Progenitor cell of endocrine pancreas (in vitro differentiated cells): ENCODE results near the gene MAN2A2. TPM values are rescaled to one million over a fixed set of nuclear protein-coding genes. Genes with fewer than 3 reads are reported as not detected.

Source experiments
- DNase-seq: peaks from one replicate; pipeline ENCODE4 v3.0.0; 2021; ENCODE audit warnings: low spot score; ENCODE audit not compliant: unreplicated experiment
- H3K27ac Mint-ChIP-seq: 2 replicates; pipeline ENCODE4 v1.8.0; 2021; ENCODE audit warnings: mild to moderate bottlenecking, moderate library complexity, mixed read lengths
- H3K27me3 Mint-ChIP-seq: 2 replicates; pipeline ENCODE4 v1.8.0; 2021; ENCODE audit warnings: mixed read lengths
- H3K36me3 Mint-ChIP-seq: 2 replicates; pipeline ENCODE4 v1.8.0; 2022; ENCODE audit warnings: mixed read lengths; ENCODE audit not compliant: insufficient read depth
- H3K4me1 Mint-ChIP-seq: 2 replicates; pipeline ENCODE4 v1.8.0; 2021; ENCODE audit warnings: low read depth, mixed read lengths
- H3K4me3 Mint-ChIP-seq: 2 replicates; pipeline ENCODE4 v1.8.0; 2021; ENCODE audit warnings: low read depth, mild to moderate bottlenecking, moderate library complexity, mixed read lengths
- H3K9me3 Mint-ChIP-seq: 2 replicates; pipeline ENCODE4 v1.8.0; 2021; ENCODE audit warnings: low read depth, mixed read lengths
- CTCF ChIP-seq: fragments of 200-600 bp; sonication (generic); IDR thresholded peaks from one replicate; pipeline ENCODE4 v1.5.0; 2021; ENCODE audit warnings: antibody characterized with exemption, mild to moderate bottlenecking; ENCODE audit not compliant: unreplicated experiment
- total RNA-seq: library from RNA; stranded (reverse); gene quantifications from 2 replicates; pipeline ENCODE4 v1.2.1, GENCODE V29; 2021

MAN2A2 gene
- total RNA-seq, 1 donor from 2014 or later: 117 TPM

GRCh38 chr15:90957031-90957790 lies 54.1 kb downstream of the MAN2A2 start:
- H3K27me3 Mint-ChIP-seq: no peaks in the 10 kb centered on the region
- DNase-seq: peak; percentile 30

GRCh38 chr15:90957791-90958190 lies 54.7 kb downstream of the MAN2A2 start:
- no peaks in the 10 kb centered on the region for H3K27me3 Mint-ChIP-seq
- no peak for TF ChIP-seq CTCF
- peaks cover 9% of the 10 kb centered on the region for H3K4me1 Mint-ChIP-seq
- peak overlapping the region; percentile 64 for H3K27ac Mint-ChIP-seq
- DNase-seq: no peak
- H3K36me3 Mint-ChIP-seq: peaks cover 11% of the 10 kb centered on the region
- H3K9me3 Mint-ChIP-seq: no peaks in the 10 kb centered on the region
- peak overlapping the region; percentile 79 for H3K4me3 Mint-ChIP-seq

More at GRCh38 chr15:90957031-90957790, 54.1 kb downstream of the MAN2A2 start:
- Mint-ChIP-seq H3K36me3 (peaks cover 8% of the 10 kb centered on the region), H3K27ac (peak overlapping the region; percentile 69), H3K4me1 (peaks cover 9% of the 10 kb centered on the region), H3K4me3 (peak overlapping the region; percentile 86), H3K9me3 (no peaks in the 10 kb centered on the region)
- no peak for TF ChIP-seq CTCF

GRCh38 chr15:90959028-90959595 lies 56.0 kb downstream of the MAN2A2 start:
- Mint-ChIP-seq H3K4me3 (no peak overlapping the region), H3K9me3 (no peaks in the 10 kb centered on the region), H3K27ac (no peak overlapping the region), H3K27me3 (no peaks in the 10 kb centered on the region), H3K36me3 (peaks cover 12% of the 10 kb centered on the region), H3K4me1 (peaks cover 9% of the 10 kb centered on the region)
- DNase-seq: no peak
- TF ChIP-seq CTCF: no peak

GRCh38 chr15:90959894-90960293 lies 56.8 kb downstream of the MAN2A2 start:
- H3K36me3 Mint-ChIP-seq: peaks cover 12% of the 10 kb centered on the region
- no peak overlapping the region for H3K27ac Mint-ChIP-seq
- no peak for DNase-seq
- H3K27me3 Mint-ChIP-seq: no peaks in the 10 kb centered on the region
- peak overlapping the region; percentile 29 for H3K4me3 Mint-ChIP-seq
- no peak for TF ChIP-seq CTCF
- H3K9me3 Mint-ChIP-seq: no peaks in the 10 kb centered on the region
- peaks cover 9% of the 10 kb centered on the region for H3K4me1 Mint-ChIP-seq

GRCh38 chr15:90960298-90961091 lies 57.4 kb downstream of the MAN2A2 start:
- no peak for DNase-seq
- no peaks in the 10 kb centered on the region for H3K9me3 Mint-ChIP-seq
- H3K36me3 Mint-ChIP-seq: peaks cover 14% of the 10 kb centered on the region
- H3K27ac Mint-ChIP-seq: no peak overlapping the region
- H3K4me1 Mint-ChIP-seq: peaks cover 9% of the 10 kb centered on the region
- no peak for TF ChIP-seq CTCF
- no peak overlapping the region for H3K4me3 Mint-ChIP-seq
- H3K27me3 Mint-ChIP-seq: no peaks in the 10 kb centered on the region
